H7 (cell line): ENCODE data around the gene PODXL. TPM values are rescaled to one million over a fixed set of nuclear protein-coding genes. Genes with fewer than 3 reads are reported as not detected.

Source experiments
- DNase-seq: peaks from one replicate; pipeline ENCODE4 v3.0.0; 2012
- H3K27me3 ChIP-seq: 2 replicates; pipeline ENCODE4 v1.6.0; 2011; ENCODE audit warnings: mild to moderate bottlenecking, low read length; ENCODE audit not compliant: control insufficient read depth, insufficient read depth
- H3K36me3 ChIP-seq: replicated peaks from 2 replicates; pipeline ENCODE4 v1.5.1; 2011; ENCODE audit warnings: low read length; ENCODE audit not compliant: control insufficient read depth, insufficient read depth
- H3K4me3 ChIP-seq: 2 replicates; pipeline ENCODE4 v1.5.1; 2011; ENCODE audit warnings: low read depth, mild to moderate bottlenecking, control low read depth, low read length, moderate library complexity; ENCODE audit not compliant: insufficient read depth
- total RNA-seq: library from RNA; depleted of rRNA; stranded (reverse); fragments of >200 nt; shearing (Covaris generic); gene quantifications from 2 replicates; pipeline ENCODE4 v1.2.3, GENCODE V29; 2014

Gene PODXL
- total RNA-seq, 1 experiment from 2014 or later: 254 TPM

DNA sequence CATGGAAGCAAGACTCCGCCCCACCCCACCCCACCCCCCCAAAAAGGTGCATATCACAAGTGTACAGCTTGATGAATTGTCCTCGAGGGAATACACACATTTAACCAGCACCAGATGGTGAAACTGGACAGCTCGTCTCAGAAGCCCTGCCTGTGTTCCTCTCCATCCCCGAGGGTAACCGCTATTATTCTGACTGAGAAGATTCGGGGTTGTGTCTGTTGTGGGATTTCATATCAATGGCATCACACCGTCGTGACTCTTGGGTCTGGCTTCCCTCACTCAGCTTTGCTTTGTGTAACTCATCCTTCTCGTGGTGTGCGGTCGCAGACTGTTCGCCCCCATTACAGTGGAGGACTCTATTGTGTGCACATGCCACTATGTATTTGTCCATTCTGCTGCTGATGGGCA lies 18.9 kb downstream of the PODXL start:
- H3K27me3 ChIP-seq: no peaks in the 10 kb centered on the region
- peaks cover 34% of the 10 kb centered on the region for H3K36me3 ChIP-seq
- no peak overlapping the region for H3K4me3 ChIP-seq
- no peak for DNase-seq

DNA sequence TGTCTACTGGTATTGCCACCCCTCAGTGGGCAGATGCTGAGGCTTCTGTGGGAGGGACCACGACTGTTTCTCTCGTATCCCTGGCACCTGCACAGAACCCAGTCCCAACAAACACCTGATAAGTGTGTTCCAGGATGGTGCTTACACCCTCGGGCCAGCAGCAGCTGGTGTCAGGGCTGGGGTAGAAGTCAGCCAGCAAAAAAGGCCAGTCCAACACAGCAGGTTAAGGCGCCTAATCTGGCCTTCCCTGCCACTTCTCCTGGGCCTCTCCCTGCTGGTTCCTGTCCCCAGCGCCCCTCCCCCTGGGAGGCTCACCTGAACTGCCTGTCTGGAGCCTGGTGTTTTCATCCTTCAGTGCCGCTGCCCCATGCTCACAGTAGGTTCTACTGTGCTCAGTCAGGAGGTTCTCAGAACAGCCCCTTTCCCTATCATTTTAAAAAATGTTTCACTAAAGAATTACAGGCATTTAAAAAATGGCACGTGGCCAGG lies 20.0 kb downstream of the PODXL start:
- Histone ChIP-seq H3K4me3 (no peak overlapping the region), H3K27me3 (no peaks in the 10 kb centered on the region), H3K36me3 (peaks cover 28% of the 10 kb centered on the region)
- no peak for DNase-seq

DNA sequence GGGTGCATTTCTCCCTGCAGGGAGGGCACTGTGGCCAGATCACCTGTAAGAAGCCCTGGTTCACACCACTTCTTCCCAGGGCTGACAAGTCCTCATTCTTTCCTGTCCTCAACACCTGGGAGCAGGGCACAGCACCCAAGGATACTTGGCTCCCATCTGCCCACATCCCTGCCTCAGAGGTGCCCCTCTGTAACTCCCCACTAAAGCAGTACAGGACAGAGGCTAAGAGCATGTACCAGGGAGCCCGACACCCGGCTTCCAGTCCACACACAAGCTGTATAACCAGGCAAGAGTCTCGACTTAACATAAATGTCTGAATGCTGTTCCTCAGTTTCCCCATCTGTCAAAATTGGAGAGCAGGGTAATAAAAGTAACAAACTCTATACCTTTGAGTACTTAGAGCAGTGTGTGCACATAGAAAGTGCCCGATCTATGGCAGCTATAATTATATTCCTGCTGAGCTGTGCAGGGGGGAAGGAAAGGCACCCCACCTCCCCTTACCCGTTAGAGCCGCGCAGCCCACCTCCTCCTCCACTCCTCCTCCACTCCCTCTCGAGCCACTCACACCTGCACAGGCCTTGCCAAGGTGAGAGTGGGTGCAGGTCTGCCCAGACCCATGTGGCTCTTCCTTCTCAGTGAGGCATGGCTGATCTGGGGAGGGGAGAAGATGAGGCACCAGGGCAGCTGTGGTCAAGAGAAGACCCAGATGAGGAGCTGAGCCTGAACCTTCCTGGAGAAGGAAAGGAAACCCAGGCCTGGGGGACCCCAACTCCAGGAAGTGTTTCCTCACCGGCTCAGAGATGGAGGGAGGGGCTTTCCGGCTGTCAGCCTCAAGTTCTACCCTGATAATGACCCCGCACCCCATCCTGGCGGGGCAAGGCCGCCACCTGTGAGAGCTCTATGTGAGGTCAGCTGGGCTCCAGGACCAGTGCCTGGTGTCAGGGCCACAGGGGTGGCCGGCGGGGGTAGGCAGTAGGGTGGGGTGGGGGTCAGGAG lies 22.6 kb downstream of the PODXL start:
- Histone ChIP-seq H3K4me3 (no peak overlapping the region), H3K36me3 (peaks cover 30% of the 10 kb centered on the region)
- DNase-seq: no peak

DNA sequence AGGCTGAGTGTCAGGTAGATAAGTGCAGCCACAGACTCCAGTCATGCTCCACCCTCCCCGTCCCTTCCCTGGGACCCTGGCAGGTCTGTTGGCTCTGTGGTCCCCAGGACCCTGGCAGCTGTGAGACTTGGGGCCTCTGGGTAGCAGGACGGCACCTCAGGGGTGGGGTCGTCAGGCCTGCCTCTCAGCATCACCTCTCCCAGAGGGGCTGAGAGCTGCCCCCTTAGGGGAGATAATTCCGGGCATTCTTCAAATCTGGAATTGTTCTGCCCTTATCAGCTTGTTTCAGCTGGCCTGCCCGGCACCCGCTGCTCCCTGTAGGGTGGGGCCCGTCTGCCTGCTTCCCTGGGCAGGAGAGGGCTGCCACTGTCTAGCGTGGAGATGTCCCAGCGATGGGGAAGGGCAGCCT lies 23.3 kb downstream of the PODXL start:
- H3K4me3 ChIP-seq: no peak overlapping the region
- no peak for DNase-seq
- H3K36me3 ChIP-seq: peaks cover 34% of the 10 kb centered on the region
- no peaks in the 10 kb centered on the region for H3K27me3 ChIP-seq

More for the DNA sequence above, 22.6 kb downstream of the PODXL start:
- no peaks in the 10 kb centered on the region for H3K27me3 ChIP-seq

DNA sequence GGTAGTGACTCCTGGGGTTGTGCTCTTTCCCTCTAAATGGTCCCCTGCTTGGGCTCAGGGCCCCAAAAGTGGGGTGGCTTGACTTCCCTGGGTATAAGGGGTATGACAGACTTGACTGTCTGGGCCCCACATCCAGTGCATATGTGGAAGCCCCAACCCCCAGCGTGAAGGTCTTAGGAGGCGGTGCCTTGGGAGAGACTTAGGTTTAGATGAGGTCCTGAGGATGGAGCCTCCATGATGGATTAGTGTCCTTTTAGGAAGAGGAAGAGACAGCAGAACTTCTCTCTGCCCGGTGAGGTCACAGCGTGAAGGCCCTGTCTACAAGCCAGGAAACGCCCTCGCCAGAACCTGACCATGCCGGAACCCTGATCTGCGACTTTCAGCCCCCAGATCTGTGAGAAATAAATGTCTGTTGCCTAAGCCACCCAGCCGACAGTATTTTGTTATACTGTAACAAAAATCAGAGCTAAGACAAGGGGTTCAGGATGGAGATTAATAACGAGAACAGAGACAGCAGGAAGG lies 23.8 kb downstream of the PODXL start:
- DNase-seq: no peak
- H3K4me3 ChIP-seq: no peak overlapping the region
- H3K36me3 ChIP-seq: peaks cover 32% of the 10 kb centered on the region
- no peaks in the 10 kb centered on the region for H3K27me3 ChIP-seq

DNA sequence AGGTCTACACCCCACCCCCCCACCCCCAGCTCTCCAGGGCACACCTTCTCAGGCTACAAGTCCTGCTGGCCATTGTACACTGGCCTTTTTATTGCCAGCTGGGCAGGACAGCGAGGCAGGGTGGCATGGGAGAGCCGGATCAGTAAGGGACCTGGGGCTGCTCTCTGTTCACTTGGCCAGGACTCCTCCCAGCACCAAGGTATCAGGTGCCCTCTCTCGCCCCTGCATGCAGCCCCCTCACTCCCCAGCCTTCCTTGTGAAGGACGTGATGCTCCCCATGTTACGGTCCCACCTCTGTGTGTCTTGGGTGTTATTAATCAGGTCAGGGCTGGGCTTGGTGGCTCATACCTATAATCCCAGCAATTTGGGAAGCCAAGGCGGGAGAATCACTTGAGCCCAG lies 26.3 kb downstream of the PODXL start:
- H3K36me3 ChIP-seq: peaks cover 25% of the 10 kb centered on the region
- H3K27me3 ChIP-seq: no peaks in the 10 kb centered on the region
- DNase-seq: no peak
- H3K4me3 ChIP-seq: no peak overlapping the region

DNA sequence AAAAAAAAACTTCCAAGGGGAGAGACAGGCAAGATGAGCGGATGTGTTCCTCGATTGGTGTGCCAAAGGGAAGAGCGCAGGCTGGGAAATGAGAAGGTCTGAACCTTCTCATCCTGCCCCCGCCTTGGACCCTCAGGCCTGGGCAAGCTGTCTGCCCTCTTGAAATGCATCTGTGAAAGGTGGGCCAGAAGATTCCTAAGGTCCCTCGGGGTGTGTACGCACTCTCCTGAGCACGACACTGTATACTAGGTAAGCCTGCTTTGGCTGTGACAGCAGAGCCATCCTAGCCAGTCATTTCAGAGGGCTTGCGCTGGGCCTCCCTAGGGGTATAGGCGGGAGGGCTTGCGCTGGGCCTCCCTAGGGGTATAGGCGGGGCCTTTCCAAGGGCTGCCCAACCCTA lies 26.8 kb downstream of the PODXL start:
- no peak overlapping the region for H3K4me3 ChIP-seq
- H3K36me3 ChIP-seq: peaks cover 23% of the 10 kb centered on the region
- no peak for DNase-seq
- H3K27me3 ChIP-seq: no peaks in the 10 kb centered on the region

DNA sequence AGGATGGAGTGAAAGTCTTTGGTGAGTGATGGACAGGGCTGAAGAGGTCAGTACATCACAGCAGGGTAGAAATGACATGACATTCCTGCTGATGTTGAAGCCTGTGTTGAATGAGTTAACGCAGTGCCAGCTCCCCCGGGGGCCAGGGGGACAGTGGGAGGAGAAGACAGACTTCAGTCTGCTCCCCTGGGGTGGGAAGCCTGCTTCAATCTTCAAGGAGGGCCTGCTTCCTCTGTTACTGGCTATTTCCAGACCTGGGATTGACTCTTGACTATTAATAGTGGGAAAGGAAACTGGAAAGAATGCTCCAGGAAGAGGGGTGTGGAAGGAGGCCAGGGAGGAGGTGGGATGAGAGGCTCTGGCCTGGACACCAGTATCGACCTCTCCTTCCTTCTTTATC lies 27.2 kb downstream of the PODXL start:
- no peak for DNase-seq
- peaks cover 22% of the 10 kb centered on the region for H3K36me3 ChIP-seq
- H3K27me3 ChIP-seq: no peaks in the 10 kb centered on the region
- no peak overlapping the region for H3K4me3 ChIP-seq

DNA sequence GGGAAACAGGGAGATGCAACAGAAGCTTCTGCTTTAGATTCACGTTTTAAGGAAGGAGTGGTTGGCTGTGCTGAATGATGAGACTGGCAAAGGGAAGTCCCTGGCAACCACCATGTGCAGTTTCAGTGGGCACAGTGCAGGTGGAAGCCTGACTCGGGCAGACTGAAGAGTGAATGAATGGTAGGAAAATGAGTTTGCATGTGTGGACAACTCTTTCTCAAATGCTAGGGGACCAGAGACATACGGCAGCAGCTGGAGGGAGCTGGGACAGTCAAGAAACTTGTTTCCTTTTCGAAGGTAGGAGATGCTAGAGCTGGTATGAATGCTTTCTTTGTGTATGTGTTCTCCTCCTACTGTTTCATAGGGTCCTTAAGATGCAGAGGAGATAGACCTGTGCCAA lies 29.0 kb downstream of the PODXL start:
- peaks cover 20% of the 10 kb centered on the region for H3K36me3 ChIP-seq
- DNase-seq: no peak
- no peaks in the 10 kb centered on the region for H3K27me3 ChIP-seq
- no peak overlapping the region for H3K4me3 ChIP-seq

DNA sequence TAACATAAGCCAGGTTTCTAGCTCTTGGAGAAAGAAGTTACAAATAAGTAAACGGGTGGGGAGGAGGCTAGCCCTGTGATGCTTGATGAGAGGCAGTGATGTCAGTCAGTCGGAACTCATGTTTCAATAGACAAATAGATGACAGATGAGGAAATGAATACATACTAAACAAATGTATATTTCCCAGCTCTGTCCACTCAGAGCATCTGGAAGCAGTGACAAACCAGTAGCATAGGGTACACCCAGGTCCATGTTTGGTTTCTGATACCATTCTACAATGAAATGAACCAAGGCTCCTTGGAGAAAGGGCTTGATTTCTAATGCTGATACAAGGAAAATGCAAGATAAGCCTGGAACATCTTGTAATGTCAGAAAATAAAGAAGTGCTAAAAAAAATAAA lies 30.6 kb downstream of the PODXL start:
- no peak for DNase-seq
- no peaks in the 10 kb centered on the region for H3K27me3 ChIP-seq
- no peak overlapping the region for H3K4me3 ChIP-seq
- H3K36me3 ChIP-seq: peaks cover 16% of the 10 kb centered on the region

DNA sequence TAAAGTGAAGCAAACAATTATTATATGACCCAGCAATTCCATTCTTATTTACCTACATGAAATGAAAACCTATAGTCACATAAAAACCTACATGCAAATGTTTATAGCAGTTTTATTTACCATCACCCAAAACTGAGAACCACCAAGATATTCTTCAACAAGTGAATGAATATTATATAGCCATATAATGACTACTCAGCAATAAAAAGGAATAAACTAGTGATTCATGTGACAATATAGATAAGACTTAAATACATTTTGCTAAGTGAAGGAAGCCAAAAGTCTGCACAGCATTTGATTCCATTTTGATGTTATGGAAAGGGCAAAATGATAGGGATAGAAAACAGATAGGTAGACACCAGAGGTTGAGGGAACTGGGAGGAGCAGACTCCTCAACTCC lies 31.7 kb downstream of the PODXL start:
- Histone ChIP-seq H3K36me3 (peaks cover 16% of the 10 kb centered on the region), H3K4me3 (no peak overlapping the region), H3K27me3 (no peaks in the 10 kb centered on the region)
- no peak for DNase-seq

DNA sequence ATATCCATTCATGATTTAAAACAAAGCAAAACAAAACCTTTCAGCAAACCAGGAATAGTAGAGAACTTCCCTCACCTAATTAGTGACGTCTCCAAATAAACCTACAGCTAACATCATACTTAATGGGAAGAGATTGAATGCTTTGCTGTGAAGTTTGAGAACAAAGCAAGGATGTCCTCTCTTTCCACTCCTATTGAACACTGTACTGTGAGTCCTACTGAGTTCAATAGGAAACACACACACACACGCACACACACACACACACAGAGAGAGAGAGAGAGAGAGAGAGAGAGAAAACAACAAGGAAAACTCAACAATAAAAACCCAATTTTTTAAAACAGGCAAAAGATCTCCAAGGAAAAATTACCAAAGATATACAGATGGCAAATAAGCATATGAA lies 32.3 kb downstream of the PODXL start:
- H3K36me3 ChIP-seq: peaks cover 13% of the 10 kb centered on the region
- no peak for DNase-seq
- H3K27me3 ChIP-seq: no peaks in the 10 kb centered on the region
- no peak overlapping the region for H3K4me3 ChIP-seq

DNA sequence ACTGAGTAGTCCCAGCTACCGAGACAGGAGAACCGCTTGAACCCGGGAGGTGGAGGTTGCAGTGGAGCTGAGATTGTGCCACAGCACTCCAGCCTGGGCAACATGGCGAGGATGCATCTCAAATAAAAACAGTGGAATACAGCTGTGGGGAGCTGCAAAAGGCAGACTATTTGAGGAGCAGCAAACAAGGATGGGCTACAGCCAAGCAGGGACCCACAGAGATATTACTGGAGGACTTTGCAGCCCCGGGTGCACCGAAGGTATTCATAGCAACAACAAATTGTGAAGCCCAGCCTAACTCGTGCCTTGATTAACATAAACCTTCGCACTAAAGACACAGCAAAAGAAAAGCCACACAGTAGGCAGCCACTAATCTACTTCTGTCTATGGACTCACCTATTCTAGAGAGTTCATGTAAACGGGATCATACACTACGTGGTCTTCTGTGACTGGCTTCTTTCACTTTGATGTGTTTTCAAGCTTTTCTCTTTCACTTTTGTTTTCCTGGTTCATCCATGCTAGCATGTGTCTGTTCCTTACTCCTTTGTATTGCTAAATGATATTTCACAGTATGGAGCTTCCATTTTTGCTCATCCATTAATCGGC lies 34.0 kb downstream of the PODXL start:
- Histone ChIP-seq H3K4me3 (no peak overlapping the region), H3K36me3 (peaks cover 3% of the 10 kb centered on the region), H3K27me3 (no peaks in the 10 kb centered on the region)
- peak; percentile 47 for DNase-seq

DNA sequence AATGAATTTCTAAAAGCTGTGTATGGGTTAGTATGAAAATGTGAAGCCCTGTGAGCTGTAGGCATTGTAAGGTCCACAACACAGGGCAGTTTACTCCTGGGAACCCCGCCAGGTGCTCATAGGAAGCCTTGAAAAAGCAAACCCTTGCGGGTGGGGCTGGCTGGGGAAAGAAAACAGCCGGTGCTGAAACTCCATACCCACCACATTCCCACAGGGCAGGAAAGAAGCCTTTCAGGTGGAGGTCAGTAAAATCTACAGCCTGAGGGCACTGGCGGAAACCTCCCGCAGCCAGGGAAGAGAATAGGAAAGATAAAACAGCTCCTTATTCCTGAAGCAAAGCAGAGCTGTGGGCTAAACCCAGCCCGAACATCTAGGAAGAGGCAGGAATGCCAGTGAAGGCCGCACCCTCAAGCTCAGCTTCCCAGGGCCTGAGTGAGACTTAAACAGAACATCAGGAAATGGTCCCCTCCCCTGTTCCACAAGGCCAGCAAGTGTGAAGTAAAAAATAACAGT lies 34.7 kb downstream of the PODXL start:
- no peak for DNase-seq
- Histone ChIP-seq H3K4me3 (no peak overlapping the region), H3K36me3 (peaks cover 5% of the 10 kb centered on the region), H3K27me3 (no peaks in the 10 kb centered on the region)

DNA sequence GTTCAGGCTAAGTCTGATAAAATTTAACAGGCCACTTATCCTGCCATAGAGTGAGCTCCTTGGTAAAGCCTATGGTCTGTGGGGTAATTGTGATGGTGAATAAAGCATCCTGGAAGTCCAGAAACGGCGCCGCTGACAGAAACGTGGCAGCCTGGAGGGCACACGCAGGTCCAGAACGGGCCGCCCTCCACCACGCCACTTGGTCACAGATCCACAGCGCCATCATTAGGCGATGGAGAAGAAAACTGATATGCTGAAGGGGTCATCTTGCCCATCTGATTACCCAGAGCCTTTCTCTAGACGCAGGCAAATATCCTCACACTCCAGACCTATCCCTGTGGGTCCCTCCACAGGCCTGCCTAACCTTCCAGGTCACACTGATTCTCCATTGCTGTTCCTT lies 37.8 kb downstream of the PODXL start:
- peaks cover 6% of the 10 kb centered on the region for H3K36me3 ChIP-seq
- H3K27me3 ChIP-seq: no peaks in the 10 kb centered on the region
- H3K4me3 ChIP-seq: no peak overlapping the region
- no peak for DNase-seq
